ENCODE data around the gene GMCL2.
"Not testable (repeated sequence)": the region's sequence is repeated elsewhere in the genome, so short reads cannot be mapped to it uniquely, and the experiment has no call there.

GMCL2 gene

DNA sequence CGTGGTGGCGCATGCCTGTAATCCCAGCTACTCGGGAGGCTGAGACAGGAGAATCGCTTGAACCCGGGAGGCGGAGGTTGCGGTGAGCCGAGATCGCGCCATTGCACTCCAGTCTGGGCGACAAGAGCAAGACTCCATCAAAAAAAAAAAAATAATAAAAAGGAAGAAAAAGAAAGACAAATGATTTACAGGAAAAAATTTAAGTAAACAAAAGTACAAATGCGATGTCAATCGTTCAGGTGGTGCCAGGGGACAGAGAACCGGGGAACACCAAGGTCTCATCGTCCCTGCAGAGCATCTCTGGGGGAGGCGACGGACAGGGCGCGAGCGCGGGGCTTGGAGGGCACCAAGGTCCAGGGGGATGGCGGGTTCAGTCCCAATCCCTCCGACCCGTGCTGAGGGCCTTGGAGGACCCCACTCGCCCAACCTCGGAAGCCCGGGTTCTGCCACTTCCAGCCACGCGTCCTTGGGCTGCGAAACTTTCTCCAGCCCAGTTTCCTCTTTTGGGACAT lies 16.6 kb upstream of the GMCL2 start:
- H3K4me3 ChIP-seq (ENCODE audit: control insufficient read depth, low read depth, low read length) = peak overlapping the region; percentile 83
- DNase-seq (ENCODE audit: low read depth) = no peak
- TF ChIP-seq, protein P1, sequence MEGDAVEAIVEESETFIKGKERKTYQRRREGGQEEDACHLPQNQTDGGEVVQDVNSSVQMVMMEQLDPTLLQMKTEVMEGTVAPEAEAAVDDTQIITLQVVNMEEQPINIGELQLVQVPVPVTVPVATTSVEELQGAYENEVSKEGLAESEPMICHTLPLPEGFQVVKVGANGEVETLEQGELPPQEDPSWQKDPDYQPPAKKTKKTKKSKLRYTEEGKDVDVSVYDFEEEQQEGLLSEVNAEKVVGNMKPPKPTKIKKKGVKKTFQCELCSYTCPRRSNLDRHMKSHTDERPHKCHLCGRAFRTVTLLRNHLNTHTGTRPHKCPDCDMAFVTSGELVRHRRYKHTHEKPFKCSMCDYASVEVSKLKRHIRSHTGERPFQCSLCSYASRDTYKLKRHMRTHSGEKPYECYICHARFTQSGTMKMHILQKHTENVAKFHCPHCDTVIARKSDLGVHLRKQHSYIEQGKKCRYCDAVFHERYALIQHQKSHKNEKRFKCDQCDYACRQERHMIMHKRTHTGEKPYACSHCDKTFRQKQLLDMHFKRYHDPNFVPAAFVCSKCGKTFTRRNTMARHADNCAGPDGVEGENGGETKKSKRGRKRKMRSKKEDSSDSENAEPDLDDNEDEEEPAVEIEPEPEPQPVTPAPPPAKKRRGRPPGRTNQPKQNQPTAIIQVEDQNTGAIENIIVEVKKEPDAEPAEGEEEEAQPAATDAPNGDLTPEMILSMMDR (conservative IDR thresholded peaks at IDR 0.05; ENCODE audit: control insufficient read depth, insufficient read depth, low read depth, low read length) = no peak

DNA sequence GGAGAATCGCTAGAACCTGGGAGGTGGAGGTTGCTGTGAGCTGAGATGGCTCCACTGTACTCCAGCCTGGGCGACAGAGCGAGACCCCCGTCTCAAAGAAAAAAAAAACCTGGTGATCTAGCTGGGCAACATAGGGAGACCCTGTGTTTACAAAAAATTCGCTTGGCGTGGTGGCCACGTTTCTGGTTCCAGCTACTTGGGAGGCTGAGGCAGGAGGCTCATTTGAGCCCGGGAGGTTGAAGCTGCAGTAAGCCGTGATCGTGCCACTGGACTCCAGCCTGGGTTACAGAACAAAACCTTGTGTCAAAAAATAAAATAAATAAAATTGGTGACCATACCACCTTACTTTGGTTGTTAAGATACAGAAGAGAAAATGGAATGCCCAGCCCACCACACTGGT lies 15.4 kb upstream of the GMCL2 start:
- no peak overlapping the region for H3K4me3 ChIP-seq (ENCODE audit: control insufficient read depth, low read depth, low read length)
- TF ChIP-seq, protein P1 (conservative IDR thresholded peaks at IDR 0.05; ENCODE audit: control insufficient read depth, insufficient read depth, low read depth, low read length) = no peak
- DNase-seq (ENCODE audit: low read depth) = no peak

DNA sequence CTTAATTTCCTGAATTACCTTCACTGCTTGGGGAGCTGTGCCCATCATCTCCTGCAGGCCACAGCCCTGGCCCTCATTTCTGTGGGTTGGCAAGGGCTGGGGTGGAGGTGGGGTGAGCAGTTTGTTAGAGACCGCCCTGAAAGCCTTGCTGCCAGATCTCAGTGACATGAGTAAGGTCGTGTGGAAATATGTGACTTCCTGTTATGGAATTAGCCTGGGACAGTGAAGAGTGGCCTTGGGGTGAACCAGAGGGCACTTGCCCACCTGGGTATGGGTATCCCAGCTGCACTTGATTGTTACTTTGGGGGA lies 14.7 kb upstream of the GMCL2 start:
- TF ChIP-seq, protein P1 (conservative IDR thresholded peaks at IDR 0.05; ENCODE audit: control insufficient read depth, insufficient read depth, low read depth, low read length) = no peak
- no peak for DNase-seq (ENCODE audit: low read depth)
- H3K4me3 ChIP-seq (ENCODE audit: control insufficient read depth, low read depth, low read length) = no peak overlapping the region

DNA sequence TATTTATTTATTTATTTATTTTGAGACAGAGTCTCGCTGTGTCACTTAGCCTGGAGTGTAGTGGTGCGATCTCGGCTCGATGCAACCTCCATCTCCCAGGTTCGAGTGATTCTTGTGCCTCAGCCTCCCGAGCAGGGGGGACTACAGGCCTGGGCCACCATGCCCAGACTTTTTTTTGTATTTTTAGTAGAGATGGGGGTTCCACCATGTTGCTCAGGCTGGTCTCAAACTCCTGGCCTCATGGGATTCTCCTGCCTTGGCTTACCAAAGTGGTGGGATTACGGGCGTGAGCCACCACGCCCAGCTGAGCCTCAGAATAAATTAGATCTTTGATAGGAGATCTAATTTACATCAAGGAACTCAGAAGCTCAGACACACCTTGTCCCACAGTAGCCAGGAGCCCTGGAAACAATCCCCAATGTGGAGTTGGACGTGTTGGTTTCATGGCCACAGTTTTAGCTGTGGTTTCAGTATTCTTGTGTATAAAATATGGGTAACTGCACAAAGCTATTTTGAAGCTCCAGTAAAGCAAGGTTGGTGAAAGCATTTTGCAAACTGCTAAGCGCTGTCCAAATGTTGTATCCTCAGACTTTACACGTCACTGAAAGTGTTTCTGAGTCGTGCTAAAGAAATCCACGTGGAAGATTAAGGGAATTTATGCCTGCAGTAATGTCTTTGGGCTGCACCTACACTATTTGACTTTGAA lies 14.2 kb upstream of the GMCL2 start:
- DNase-seq (ENCODE audit: low read depth) = no peak
- no peak overlapping the region for H3K4me3 ChIP-seq (ENCODE audit: control insufficient read depth, low read depth, low read length)
- TF ChIP-seq, protein P1 (conservative IDR thresholded peaks at IDR 0.05; ENCODE audit: control insufficient read depth, insufficient read depth, low read depth, low read length) = no peak

DNA sequence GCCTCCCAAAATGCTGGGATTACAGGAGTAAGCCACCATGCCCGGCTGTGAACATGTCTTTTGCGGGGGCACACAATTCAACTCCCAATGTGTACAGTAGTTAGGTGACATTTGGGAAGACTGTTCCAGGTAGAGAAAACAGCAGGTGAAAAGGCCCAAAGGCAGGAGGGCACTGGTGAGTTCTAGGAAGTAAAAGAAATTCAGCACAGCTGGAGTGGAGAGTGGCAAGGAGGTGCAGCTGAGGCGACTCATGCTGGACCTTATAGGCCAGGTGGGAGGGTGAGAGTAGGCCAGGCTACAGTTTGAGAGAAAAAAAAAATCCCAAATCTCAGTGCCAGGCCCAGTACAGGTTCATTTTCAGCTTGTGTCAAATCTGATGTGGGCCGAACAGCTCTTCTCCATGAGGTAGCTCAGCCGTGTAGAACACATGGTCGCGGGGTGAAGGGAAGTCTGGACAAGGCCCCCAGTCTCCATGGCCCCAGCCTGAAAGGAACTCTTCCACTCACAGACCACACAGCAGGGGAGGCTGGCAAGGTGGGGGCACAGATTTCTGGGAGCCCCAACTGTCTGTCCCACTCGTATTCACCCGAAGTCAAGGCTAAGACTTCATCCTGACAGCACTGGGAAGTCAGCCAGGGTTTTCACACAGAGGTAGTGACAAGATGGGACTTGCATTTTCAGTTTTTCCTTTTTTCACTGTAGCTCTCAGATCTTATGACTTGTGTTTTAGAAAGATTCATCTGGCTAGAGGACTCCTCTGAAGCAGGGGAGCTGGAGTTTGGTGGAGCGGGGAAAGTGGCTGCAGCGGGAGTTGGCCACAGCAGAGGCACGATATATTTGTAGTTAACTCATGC lies 12.6 kb upstream of the GMCL2 start:
- no peak overlapping the region for H3K4me3 ChIP-seq (ENCODE audit: control insufficient read depth, low read depth, low read length)
- TF ChIP-seq, protein P1 (conservative IDR thresholded peaks at IDR 0.05; ENCODE audit: control insufficient read depth, insufficient read depth, low read depth, low read length) = no peak
- no peak for DNase-seq (ENCODE audit: low read depth)

DNA sequence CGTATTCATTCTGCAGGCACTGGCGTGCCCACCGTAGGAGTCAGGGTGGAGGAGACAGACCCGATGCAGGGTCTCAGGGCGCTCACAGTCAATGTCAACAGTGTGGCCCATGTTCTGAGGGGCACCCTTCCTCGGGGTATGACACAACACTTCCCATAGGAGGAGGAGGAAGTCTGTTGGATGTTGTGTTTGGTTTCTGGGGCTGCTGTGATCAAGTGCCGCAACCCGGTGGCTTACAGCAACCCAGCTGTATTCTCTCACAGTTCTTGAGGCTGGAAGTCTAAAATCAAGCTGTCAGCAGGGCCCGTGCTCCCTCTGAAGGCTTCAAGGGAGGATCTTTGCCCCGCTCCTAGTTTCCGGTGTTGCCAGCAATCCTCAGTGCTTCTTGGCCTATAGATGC lies 11.5 kb upstream of the GMCL2 start:
- TF ChIP-seq, protein P1 (conservative IDR thresholded peaks at IDR 0.05; ENCODE audit: control insufficient read depth, insufficient read depth, low read depth, low read length) = no peak
- H3K4me3 ChIP-seq (ENCODE audit: control insufficient read depth, low read depth, low read length) = no peak overlapping the region
- DNase-seq (ENCODE audit: low read depth) = no peak

DNA sequence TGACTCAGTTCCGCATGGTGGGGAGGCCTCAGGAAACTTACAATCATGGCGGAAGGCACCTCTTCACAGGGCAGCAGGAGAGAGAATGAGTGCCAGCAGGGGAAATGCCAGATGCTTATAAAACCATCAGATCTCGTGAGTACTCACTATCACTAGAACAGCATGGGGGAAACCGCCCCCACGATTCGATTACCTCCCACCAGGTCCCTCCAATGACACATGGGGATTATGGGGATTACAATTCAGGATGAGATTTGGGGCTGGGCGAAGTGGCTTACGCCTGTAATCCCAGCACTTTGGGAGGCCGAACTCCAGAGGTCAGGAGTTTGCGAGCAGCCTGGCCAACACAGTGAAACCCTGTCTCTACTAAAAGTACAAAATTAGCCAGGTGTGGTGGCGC lies 11.0 kb upstream of the GMCL2 start:
- H3K4me3 ChIP-seq (ENCODE audit: control insufficient read depth, low read depth, low read length); DNase-seq (ENCODE audit: low read depth): not testable (repeated sequence)
